ENCODE results near the gene NYAP1.
"Not testable (repeated sequence)": the region's sequence is repeated elsewhere in the genome, so short reads cannot be mapped to it uniquely, and the experiment has no call there.

NYAP1 gene

DNA sequence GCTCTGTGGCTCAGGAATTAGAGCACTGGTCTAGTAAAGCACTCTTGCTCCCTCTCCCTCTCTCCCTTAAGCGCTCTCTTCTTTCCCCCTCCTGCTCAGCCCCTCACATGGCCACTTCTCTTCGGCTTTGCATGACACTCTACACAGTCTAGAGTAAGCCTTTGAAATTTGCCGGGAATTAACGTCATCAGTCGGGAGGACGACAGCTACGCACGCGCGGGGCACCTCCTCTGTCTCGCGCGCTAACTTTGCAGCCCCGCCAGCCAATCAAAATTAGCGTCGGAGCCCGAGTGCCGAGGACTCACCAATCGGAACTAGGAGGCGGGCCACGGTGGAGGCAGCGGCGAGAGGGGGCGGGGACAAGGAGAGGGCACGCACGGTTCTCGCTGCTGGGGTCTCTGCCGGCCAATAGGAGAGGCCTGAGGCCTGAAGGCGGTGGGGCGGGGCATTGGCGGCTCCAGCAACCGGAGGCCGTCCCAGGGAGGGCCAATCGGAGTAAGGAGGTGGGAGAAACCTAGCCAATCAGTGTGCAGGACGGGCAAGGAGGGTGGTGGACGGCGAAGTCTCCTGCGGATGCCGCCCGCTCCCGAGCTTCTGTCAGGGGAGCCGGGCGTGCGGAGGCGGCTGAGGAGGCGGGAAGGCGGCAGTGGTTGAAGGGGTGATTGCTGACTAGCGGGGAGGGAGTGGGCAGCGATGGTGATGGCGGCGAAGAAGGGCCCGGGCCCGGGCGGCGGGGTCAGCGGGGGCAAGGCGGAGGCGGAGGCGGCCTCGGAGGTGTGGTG is 55.1 kb downstream of the NYAP1 start, which contains the start of gene AGFG2:
Gene AGFG2, plus strand, starts transcription at position 550 of the 782 bp plus-strand sequence. Its CDS starts 144 bp downstream, at position 694.
- ATAC-seq (ENCODE audit: insufficient read depth, low read depth) (peak; percentile 95), DNase-seq (peak; percentile 100)
- H3K27ac ChIP-seq (ENCODE audit: low read length): peak within 1 kb of the TSS; percentile 76
- peak within 1 kb of the TSS; percentile 71 to 82; a peak in 3 of 4 replicates for H3K4me3 ChIP-seq (ENCODE audit: low read depth in 1 of 2, low read length in 2 of 2)
- H3K9me3 ChIP-seq (ENCODE audit: insufficient read depth, low read length, severe bottlenecking): no peaks in the 10 kb centered on the region
- H3K9ac ChIP-seq (ENCODE audit: low read depth, low read length): peak within 1 kb of the TSS; percentile 70
- peak within 1 kb of the TSS; percentile 91 for H2AFZ ChIP-seq (ENCODE audit: low read depth, low read length)
- no peaks in the 10 kb centered on the region for H3K27me3 ChIP-seq (ENCODE audit: insufficient read depth, low read length, poor library complexity)
- H3K36me3 ChIP-seq (ENCODE audit: insufficient read depth, low read length): no peaks in the 10 kb centered on the region
- H4K20me1 ChIP-seq (ENCODE audit: insufficient read depth, low read length): peaks cover 11% of the 10 kb centered on the region; the same call in 1 of the 2 replicates
- peak within 1 kb of the TSS; percentile 99 for H3K4me2 ChIP-seq (ENCODE audit: insufficient read depth, low read length)
- TF ChIP-seq CTCF (IDR thresholded peaks at IDR 0.05; ENCODE audit: borderline replicate concordance, extremely low read depth, low read length, poor library complexity, severe bottlenecking): no peak
- TF ChIP-seq EZH2 (IDR thresholded peaks at IDR 0.05; ENCODE audit: borderline replicate concordance, low read depth, low read length, severe bottlenecking): no peak
- H3K79me2 ChIP-seq (ENCODE audit: insufficient read depth, low read length): peaks cover 24% of the 10 kb centered on the region
- peaks cover 23% of the 10 kb centered on the region for H3K4me1 ChIP-seq (ENCODE audit: insufficient read depth, low read length)

DNA sequence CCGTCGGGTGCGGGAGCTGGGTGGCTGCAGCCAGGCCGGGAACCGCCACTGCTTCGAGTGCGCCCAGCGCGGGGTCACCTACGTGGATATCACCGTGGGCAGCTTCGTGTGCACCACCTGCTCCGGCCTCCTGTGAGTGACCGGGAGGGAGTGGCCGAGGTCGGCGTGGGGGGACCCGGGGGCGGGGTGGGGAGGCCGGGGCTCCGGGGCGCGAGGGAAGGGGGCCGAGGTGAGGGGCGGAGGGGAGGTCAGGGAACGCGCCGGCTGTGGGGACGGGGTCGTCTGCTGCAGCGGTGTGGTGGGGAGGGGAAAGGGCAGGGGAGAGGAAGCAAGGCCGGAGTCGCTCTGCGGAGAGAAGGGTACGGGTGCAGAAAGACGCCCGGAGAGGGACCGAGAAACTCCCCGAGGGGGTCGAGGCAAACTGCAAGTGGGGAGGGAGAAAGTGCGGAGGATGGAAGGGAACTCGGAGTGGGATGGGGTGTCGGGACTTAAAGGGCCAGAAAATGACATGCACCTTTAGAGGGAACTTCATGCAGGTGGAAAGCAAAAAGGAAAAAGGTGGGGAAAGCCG is 55.8 kb downstream of the NYAP1 start:
- DNase-seq (peak; percentile 21), ATAC-seq (ENCODE audit: insufficient read depth, low read depth) (no peak)
- H3K4me3 ChIP-seq (ENCODE audit: low read depth in 1 of 2, low read length in 2 of 2): peak overlapping the region; percentile 71 to 82; a peak in 3 of 4 replicates
- peak overlapping the region; percentile 99 for H3K4me2 ChIP-seq (ENCODE audit: insufficient read depth, low read length)
- peaks cover 11% of the 10 kb centered on the region; the same call in 1 of the 2 replicates for H4K20me1 ChIP-seq (ENCODE audit: insufficient read depth, low read length)
- peaks cover 30% of the 10 kb centered on the region for H3K79me2 ChIP-seq (ENCODE audit: insufficient read depth, low read length)
- no peaks in the 10 kb centered on the region for H3K27me3 ChIP-seq (ENCODE audit: insufficient read depth, low read length, poor library complexity)
- peak overlapping the region; percentile 54 for H3K27ac ChIP-seq (ENCODE audit: low read length)
- no peaks in the 10 kb centered on the region for H3K9me3 ChIP-seq (ENCODE audit: insufficient read depth, low read length, severe bottlenecking)
- peaks cover 23% of the 10 kb centered on the region for H3K4me1 ChIP-seq (ENCODE audit: insufficient read depth, low read length)
- TF ChIP-seq CTCF (IDR thresholded peaks at IDR 0.05; ENCODE audit: borderline replicate concordance, extremely low read depth, low read length, poor library complexity, severe bottlenecking): no peak
- no peak for TF ChIP-seq EZH2 (IDR thresholded peaks at IDR 0.05; ENCODE audit: borderline replicate concordance, low read depth, low read length, severe bottlenecking)
- H3K9ac ChIP-seq (ENCODE audit: low read depth, low read length): peak overlapping the region; percentile 70
- H3K36me3 ChIP-seq (ENCODE audit: insufficient read depth, low read length): no peaks in the 10 kb centered on the region
- H2AFZ ChIP-seq (ENCODE audit: low read depth, low read length): peak overlapping the region; percentile 70

- Histone ChIP-seq H3K4me1 (ENCODE audit: insufficient read depth, low read length) (peaks cover 23% of the 10 kb centered on the region), H4K20me1 (ENCODE audit: insufficient read depth, low read length) (peaks cover 11% of the 10 kb centered on the region; the same call in 1 of the 2 replicates), H3K79me2 (ENCODE audit: insufficient read depth, low read length) (peaks cover 30% of the 10 kb centered on the region), H3K9me3 (ENCODE audit: insufficient read depth, low read length, severe bottlenecking) (no peaks in the 10 kb centered on the region), H3K27ac (ENCODE audit: low read length) (no peak overlapping the region; the same call in 1 of the 2 replicates), H3K36me3 (ENCODE audit: insufficient read depth, low read length) (no peaks in the 10 kb centered on the region), H3K4me3 (ENCODE audit: low read depth in 1 of 2, low read length in 2 of 2) (peak overlapping the region; percentile 71 to 82; a peak in 3 of 4 replicates), H3K9ac (ENCODE audit: low read depth, low read length) (peak overlapping the region; percentile 70), H3K27me3 (ENCODE audit: insufficient read depth, low read length, poor library complexity) (no peaks in the 10 kb centered on the region), H3K4me2 (ENCODE audit: insufficient read depth, low read length) (peak overlapping the region; percentile 99), H2AFZ (ENCODE audit: low read depth, low read length) (peak overlapping the region; percentile 58)
- DNase-seq (no peak), ATAC-seq (ENCODE audit: insufficient read depth, low read depth) (no peak)
- no peak for TF ChIP-seq CTCF (IDR thresholded peaks at IDR 0.05; ENCODE audit: borderline replicate concordance, extremely low read depth, low read length, poor library complexity, severe bottlenecking)
Measured at GRCh38 chr7:100540073-100540723, 56.5 kb downstream of the NYAP1 start.

DNA sequence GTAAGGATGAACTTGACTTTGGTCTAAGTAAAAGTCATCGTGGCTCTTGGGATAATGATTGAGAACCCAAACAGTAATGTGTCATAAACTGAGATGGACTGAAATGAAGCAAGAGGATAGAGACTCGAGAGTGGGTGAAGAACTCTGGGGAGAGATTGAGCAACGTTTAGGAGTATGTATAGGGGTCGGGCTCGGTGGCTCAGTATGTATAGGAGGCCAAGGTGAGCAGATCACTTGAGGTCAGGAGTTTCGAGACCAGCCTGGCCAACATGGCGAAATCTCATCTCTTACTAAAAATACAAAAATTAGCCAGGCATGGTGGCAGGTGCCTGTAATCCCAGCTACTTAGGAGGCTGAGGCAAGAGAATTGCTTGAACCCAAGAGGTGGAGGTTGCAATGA is 57.6 kb downstream of the NYAP1 start:
- not testable (repeated sequence) for H3K4me3 ChIP-seq (ENCODE audit: low read depth in 1 of 2, low read length in 2 of 2)

More for the DNA sequence above, 57.6 kb downstream of the NYAP1 start:
- not testable (repeated sequence) for ATAC-seq (ENCODE audit: insufficient read depth, low read depth); H3K36me3 ChIP-seq (ENCODE audit: insufficient read depth, low read length); H3K9me3 ChIP-seq (ENCODE audit: insufficient read depth, low read length, severe bottlenecking); H3K27me3 ChIP-seq (ENCODE audit: insufficient read depth, low read length, poor library complexity); DNase-seq; H3K27ac ChIP-seq (ENCODE audit: low read length); H2AFZ ChIP-seq (ENCODE audit: low read depth, low read length); H3K9ac ChIP-seq (ENCODE audit: low read depth, low read length)
- peaks cover 31% of the 10 kb centered on the region for H3K79me2 ChIP-seq (ENCODE audit: insufficient read depth, low read length)
- 0 out of 2 replicates have a peak overlapping the region, but pooled peaks have one; percentile 11 for H3K4me2 ChIP-seq (ENCODE audit: insufficient read depth, low read length)
- H3K4me1 ChIP-seq (ENCODE audit: insufficient read depth, low read length): peaks cover 23% of the 10 kb centered on the region
- H4K20me1 ChIP-seq (ENCODE audit: insufficient read depth, low read length): peaks cover 11% of the 10 kb centered on the region; the same call in 1 of the 2 replicates
